ENCODE data around the gene SEZ6. TPM values are rescaled to one million over a fixed set of nuclear protein-coding genes. Genes with fewer than 3 reads are reported as not detected.

The SEZ6 gene
- total RNA-seq, 2 donors from 2014 or later = 0.35 TPM; not detected in 1

- no peak overlapping the region for H3K4me3 ChIP-seq
- H3K36me3 ChIP-seq = no peaks in the 10 kb centered on the region
- H3K4me1 ChIP-seq = peaks cover 0 to 4% of the 10 kb centered on the region in 2 donors
- DNase-seq (ENCODE audit: low spot score) = no peak
- no peak overlapping the region for H3K27ac ChIP-seq
- TF ChIP-seq CTCF (IDR thresholded peaks at IDR 0.05) = no peak
- peaks cover 9 to 12% of the 10 kb centered on the region in 2 donors for H3K27me3 ChIP-seq
- H3K9me3 ChIP-seq = no peaks in the 10 kb centered on the region
Measured at GRCh38 chr17:29007456-29007855, 1.6 kb upstream of the SEZ6 start.

- Histone ChIP-seq H3K4me1 (peaks cover 0 to 4% of the 10 kb centered on the region in 2 donors), H3K9me3 (no peaks in the 10 kb centered on the region), H3K4me3 (no peak overlapping the region), H3K27ac (no peak overlapping the region), H3K27me3 (peaks cover 9 to 12% of the 10 kb centered on the region in 2 donors), H3K36me3 (no peaks in the 10 kb centered on the region)
- TF ChIP-seq CTCF (IDR thresholded peaks at IDR 0.05) = no peak
- no peak for DNase-seq (ENCODE audit: low spot score)
Measured at GRCh38 chr17:29004081-29004692, 1.6 kb downstream of the SEZ6 start.

- H3K9me3 ChIP-seq = no peaks in the 10 kb centered on the region
- no peak overlapping the region for H3K4me3 ChIP-seq
- peaks cover 9 to 12% of the 10 kb centered on the region in 2 donors for H3K27me3 ChIP-seq
- H3K36me3 ChIP-seq = no peaks in the 10 kb centered on the region
- no peak overlapping the region for H3K27ac ChIP-seq
- no peak for TF ChIP-seq CTCF (IDR thresholded peaks at IDR 0.05)
- no peak for DNase-seq (ENCODE audit: low spot score)
- H3K4me1 ChIP-seq = peaks cover 0 to 4% of the 10 kb centered on the region in 2 donors
Measured at GRCh38 chr17:29003289-29003688, 2.5 kb downstream of the SEZ6 start.

DNA sequence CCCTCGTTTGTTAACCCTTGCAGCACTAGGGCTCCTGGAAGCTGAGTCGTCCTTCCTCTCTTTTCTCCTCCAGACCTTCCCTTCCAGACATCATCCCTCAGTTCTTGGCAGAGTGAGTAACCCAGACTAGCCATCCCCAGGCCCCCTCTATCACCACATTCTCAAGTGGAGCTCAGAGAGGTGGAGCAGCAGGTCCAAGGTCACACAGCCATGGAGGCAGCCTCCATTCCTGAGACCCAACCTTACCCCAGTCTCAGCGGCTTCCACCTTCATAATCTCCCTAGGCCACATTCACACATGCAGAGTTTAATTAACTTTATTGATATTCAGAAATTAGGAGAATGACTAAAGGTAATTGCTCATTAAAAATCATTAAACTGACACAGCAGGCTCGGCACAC is 3.0 kb downstream of the SEZ6 start:
- no peaks in the 10 kb centered on the region for H3K36me3 ChIP-seq
- DNase-seq (ENCODE audit: low spot score) = no peak
- H3K4me3 ChIP-seq = no peak overlapping the region
- peaks cover 0 to 4% of the 10 kb centered on the region in 2 donors for H3K4me1 ChIP-seq
- no peak overlapping the region for H3K27ac ChIP-seq
- no peak for TF ChIP-seq CTCF (IDR thresholded peaks at IDR 0.05)
- peaks cover 9 to 12% of the 10 kb centered on the region in 2 donors for H3K27me3 ChIP-seq
- no peaks in the 10 kb centered on the region for H3K9me3 ChIP-seq

- Histone ChIP-seq H3K4me1 (peaks cover 0 to under 1% of the 10 kb centered on the region in 2 donors), H3K27me3 (peaks cover 9 to 12% of the 10 kb centered on the region in 2 donors), H3K36me3 (no peaks in the 10 kb centered on the region), H3K9me3 (no peaks in the 10 kb centered on the region), H3K4me3 (no peak overlapping the region), H3K27ac (no peak overlapping the region)
- no peak for TF ChIP-seq CTCF (IDR thresholded peaks at IDR 0.05)
- no peak for DNase-seq (ENCODE audit: low spot score)
Measured at GRCh38 chr17:29000973-29001372, 4.9 kb downstream of the SEZ6 start.

DNA sequence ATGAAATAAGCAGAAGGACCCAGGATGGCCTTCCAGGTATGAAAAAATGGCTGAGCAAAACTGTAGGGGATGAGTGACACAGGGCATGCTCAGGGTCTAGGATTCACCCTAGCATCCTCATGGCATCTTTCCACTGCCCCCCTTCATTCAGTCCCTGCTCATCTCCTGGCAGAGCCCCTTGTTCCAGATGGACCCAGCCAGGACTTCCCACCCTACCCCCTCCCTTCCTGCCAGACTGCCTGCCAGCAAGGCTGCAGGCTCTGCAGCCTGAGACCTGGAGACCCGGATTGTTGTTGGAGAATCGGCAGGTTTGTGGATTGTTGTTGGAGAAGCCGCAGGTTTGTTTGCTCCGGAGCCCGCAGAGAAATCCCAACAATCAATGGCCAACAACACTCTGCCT is 6.6 kb downstream of the SEZ6 start:
- no peak for DNase-seq (ENCODE audit: low spot score)
- no peak for TF ChIP-seq CTCF (IDR thresholded peaks at IDR 0.05)
- Histone ChIP-seq H3K27ac (no peak overlapping the region), H3K36me3 (no peaks in the 10 kb centered on the region), H3K9me3 (no peaks in the 10 kb centered on the region), H3K4me3 (no peak overlapping the region), H3K4me1 (no peaks in the 10 kb centered on the region), H3K27me3 (peaks cover 0 to 5% of the 10 kb centered on the region in 2 donors)
